H1 (cell line): ENCODE measurements around the gene SCAP. TPM values are rescaled to one million over a fixed set of nuclear protein-coding genes. Genes with fewer than 3 reads are reported as not detected.

Experiments
- CTCF ChIA-PET: fragments of 300-600 bp; sonication (Branson Sonifier 250); formaldehyde crosslinking; loops from one replicate; lab custom pipeline; 2021; ENCODE audit not compliant: partially characterized antibody; lab: Charles Lee
- POLR2A ChIA-PET: fragments of 300-600 bp; sonication (Branson Sonifier 250); formaldehyde crosslinking; loops from one replicate; lab custom pipeline; 2021; ENCODE audit warnings: inconsistent platforms; ENCODE audit not compliant: partially characterized antibody; lab: Charles Lee
- DNase-seq, 2 experiments: peaks; one replicate each; pipeline versions ENCODE4 v3.0.0 to v3.0.0-alpha.2; 2010 to 2022; ENCODE audit warnings: low spot score in 2 of 2, low read depth in 1 of 2, mixed read lengths in 1 of 2
- FAIRE-seq: peaks from 2 replicates; lab custom pipeline; 2011; peaks lifted over from hg19 to GRCh38; lab: Jason Lieb, UNC
- H2AFZ ChIP-seq: 2 replicates; pipeline ENCODE4 v1.8.1; 2012; ENCODE audit warnings: low read length, inconsistent platforms
- H2AK5ac ChIP-seq: 2 replicates; pipeline ENCODE4 v1.6.1; 2013; ENCODE audit warnings: low read depth, low read length
- H2BK120ac ChIP-seq: replicated peaks from 2 replicates; pipeline ENCODE3; 2013; ENCODE audit warnings: low read depth, low read length, inconsistent platforms
- H2BK12ac ChIP-seq: 2 replicates; pipeline ENCODE4 v1.6.1; 2013; ENCODE audit warnings: low read depth, low read length
- H2BK15ac ChIP-seq: 2 replicates; pipeline ENCODE4 v1.6.1; 2013; ENCODE audit warnings: low read length
- H2BK20ac ChIP-seq: 2 replicates; pipeline ENCODE4 v1.6.1; 2013; ENCODE audit warnings: low read length
- H2BK5ac ChIP-seq: 2 replicates; pipeline ENCODE4 v1.6.1; 2013; ENCODE audit warnings: low read depth, low read length
- H3K14ac ChIP-seq: 2 replicates; pipeline ENCODE4 v1.6.1; 2013; ENCODE audit warnings: inconsistent platforms; ENCODE audit not compliant: insufficient read length
- H3K18ac ChIP-seq: 2 replicates; pipeline ENCODE4 v1.6.1; 2013; ENCODE audit warnings: low read length; ENCODE audit errors: extremely low read depth
- H3K23ac ChIP-seq: 2 replicates; pipeline ENCODE4 v1.6.1; 2013; ENCODE audit warnings: inconsistent platforms; ENCODE audit not compliant: insufficient read length
- H3K23me2 ChIP-seq: 2 replicates; pipeline ENCODE4 v1.6.1; 2013; ENCODE audit warnings: low read depth, low read length
- H3K27ac ChIP-seq: 2 replicates; pipeline ENCODE4 v1.6.1; 2011; ENCODE audit warnings: low read depth, low read length, inconsistent platforms
- H3K27me3 ChIP-seq, 4 experiments: replicated peaks in 1 of 4; 1 replicate in 1 of 4; 2 replicates in 3 of 4; pipeline versions ENCODE4 v1.6.1 to v1.8.1; 2011 to 2013; ENCODE audit warnings: low read length in 3 of 4, mild to moderate bottlenecking in 3 of 4, inconsistent platforms in 2 of 4, mixed read lengths in 2 of 4, moderate library complexity in 1 of 4; ENCODE audit not compliant: control insufficient read depth in 3 of 4, insufficient read depth in 3 of 4; ENCODE audit errors: extremely low read depth in 1 of 4
- H3K36me3 ChIP-seq, 4 experiments: 2 replicates each; pipeline versions ENCODE4 v1.6.1 to v1.8.1; 2011 to 2013; ENCODE audit warnings: mild to moderate bottlenecking in 4 of 4, low read length in 3 of 4, moderate library complexity in 2 of 4, control low read depth in 1 of 4, inconsistent platforms in 1 of 4; ENCODE audit not compliant: insufficient read depth in 4 of 4, control insufficient read depth in 2 of 4
- H3K4ac ChIP-seq: replicated peaks from 2 replicates; pipeline ENCODE3; 2013; ENCODE audit warnings: low read length, low read depth, mixed read lengths, inconsistent platforms; ENCODE audit not compliant: insufficient read length
- H3K4me1 ChIP-seq, 4 experiments: replicated peaks in 1 of 4; 1 replicate in 1 of 4; 2 replicates in 3 of 4; pipeline versions ENCODE4 v1.6.1 to v1.8.1; 2011 to 2013; ENCODE audit warnings: low read length in 3 of 4, inconsistent platforms in 2 of 4, mixed read lengths in 1 of 4; ENCODE audit not compliant: insufficient read depth in 4 of 4, control insufficient read depth in 3 of 4
- H3K4me2 ChIP-seq, 2 experiments: 2 replicates each; pipeline versions ENCODE4 v1.6.1 to v1.8.1; 2011 to 2013; ENCODE audit warnings: low read depth in 2 of 2, low read length in 2 of 2, control low read depth in 1 of 2, inconsistent platforms in 1 of 2, mild to moderate bottlenecking in 1 of 2; ENCODE audit not compliant: insufficient read depth in 1 of 2
- H3K4me3 ChIP-seq, 4 experiments: fragments of 200-600, 300-600 bp in 1 of 4; sonication (generic), shearing (Covaris generic), sonication (Bioruptor Twin) in 1 of 4; 2 replicates each; pipeline versions ENCODE4 v1.5.1 to v1.8.1; 2011 to 2016; ENCODE audit warnings: low read length in 4 of 4, low read depth in 3 of 4, control low read depth in 2 of 4, inconsistent platforms in 2 of 4, mild to moderate bottlenecking in 2 of 4, mixed read lengths in 1 of 4, moderate library complexity in 1 of 4; ENCODE audit not compliant: insufficient read depth in 2 of 4; ENCODE audit errors: extremely low read depth in 1 of 4
- H3K56ac ChIP-seq: replicated peaks from 2 replicates; pipeline ENCODE3; 2013; ENCODE audit warnings: low read depth, mild to moderate bottlenecking, mixed read lengths, low read length, inconsistent platforms; ENCODE audit not compliant: insufficient read length
- H3K79me1 ChIP-seq: 2 replicates; pipeline ENCODE4 v1.6.1; 2013; ENCODE audit warnings: low read depth, low read length, control low read depth
- H3K79me2 ChIP-seq, 2 experiments: 2 replicates each; pipeline versions ENCODE4 v1.6.1 to v1.8.1; 2012 to 2013; ENCODE audit warnings: low read length in 2 of 2, mild to moderate bottlenecking in 2 of 2, inconsistent platforms in 1 of 2; ENCODE audit not compliant: insufficient read depth in 2 of 2, control insufficient read depth in 1 of 2
- H3K9ac ChIP-seq, 4 experiments: replicated peaks in 1 of 4; 1 replicate in 1 of 4; 2 replicates in 3 of 4; pipeline versions ENCODE4 v1.6.1 to v1.8.1; 2011 to 2013; ENCODE audit warnings: low read depth in 3 of 4, low read length in 3 of 4, control low read depth in 2 of 4, mild to moderate bottlenecking in 2 of 4, moderate library complexity in 2 of 4, inconsistent platforms in 1 of 4; ENCODE audit errors: extremely low read depth in 1 of 4
- H3K9me3 ChIP-seq, 2 experiments: 2 replicates each; pipeline versions ENCODE4 v1.6.1 to v1.8.1; 2012 to 2013; ENCODE audit warnings: mild to moderate bottlenecking in 2 of 2, moderate library complexity in 2 of 2, control low read depth in 1 of 2, inconsistent platforms in 1 of 2, low read depth in 1 of 2, low read length in 1 of 2, mixed read lengths in 1 of 2; ENCODE audit not compliant: insufficient read depth in 2 of 2
- H4K20me1 ChIP-seq, 2 experiments: replicated peaks in 1 of 2; 2 replicates each; pipeline versions ENCODE3 to v1.8.1; 2011 to 2013; ENCODE audit warnings: inconsistent platforms in 2 of 2, low read length in 2 of 2, mild to moderate bottlenecking in 1 of 2; ENCODE audit not compliant: insufficient read depth in 2 of 2, control insufficient read depth in 1 of 2
- H4K5ac ChIP-seq: 2 replicates; pipeline ENCODE4 v1.6.1; 2013; ENCODE audit warnings: low read length, low read depth, mixed read lengths, inconsistent platforms; ENCODE audit not compliant: insufficient read length
- H4K8ac ChIP-seq: 2 replicates; pipeline ENCODE4 v1.8.0; 2013; ENCODE audit warnings: mild to moderate bottlenecking, moderate library complexity, low read length, inconsistent platforms; ENCODE audit not compliant: insufficient read depth; ENCODE audit errors: extremely low read depth
- H4K91ac ChIP-seq: replicated peaks from 2 replicates; pipeline ENCODE3; 2013; ENCODE audit warnings: low read length, mixed read lengths, inconsistent platforms; ENCODE audit not compliant: insufficient read length
- EP300 ChIP-seq, 2 experiments: IDR thresholded peaks; 1 replicate in 1 of 2; 2 replicates in 1 of 2; pipeline ENCODE4 v1.6.1; 2011 to 2012; ENCODE audit warnings: low read depth in 2 of 2, low read length in 2 of 2, mild to moderate bottlenecking in 2 of 2, borderline replicate concordance in 1 of 2, inconsistent platforms in 1 of 2, moderate library complexity in 1 of 2
- GABPA ChIP-seq: IDR thresholded peaks from 2 replicates; pipeline ENCODE4 v1.6.1; 2011; ENCODE audit warnings: mild to moderate bottlenecking, low read length, moderate library complexity, borderline replicate concordance; ENCODE audit not compliant: insufficient read depth
- GTF2F1 ChIP-seq: IDR thresholded peaks from 2 replicates; pipeline ENCODE4 v1.6.1; 2012; ENCODE audit warnings: low read depth, low read length, improper control_type of control experiment, borderline replicate concordance
- SAP30 ChIP-seq: fragments of 300-600 bp; sonication (generic); IDR thresholded peaks from 2 replicates; pipeline ENCODE4 v1.7.1; 2012; ENCODE audit warnings: low read length, moderate library complexity, mild to moderate bottlenecking, inconsistent platforms; ENCODE audit not compliant: insufficient read depth, insufficient replicate concordance
- SIN3A ChIP-seq, 2 experiments: IDR thresholded peaks in 1 of 2; conservative IDR thresholded peaks in 1 of 2; 2 replicates each; pipeline ENCODE4 v1.6.1; 2011 to 2012; ENCODE audit warnings: low read length in 2 of 2, improper control_type of control experiment in 1 of 2, low read depth in 1 of 2, mild to moderate bottlenecking in 1 of 2
- SRF ChIP-seq: IDR thresholded peaks from 2 replicates; pipeline ENCODE4 v1.6.1; 2011; ENCODE audit warnings: mild to moderate bottlenecking, low read depth, low read length, moderate library complexity
- TCF12 ChIP-seq: IDR thresholded peaks from 2 replicates; pipeline ENCODE4 v1.6.1; 2011; ENCODE audit warnings: low read depth, mild to moderate bottlenecking, low read length
- WGBS, 2 experiments: shearing (Covaris generic) in 1 of 2; methylation state at CpG; one replicate each; pipeline versions ENCODE4 v1.1.6 to v1.1.7; 2013 to 2015; ENCODE audit warnings: low lambda C conversion rate in 2 of 2, mixed read lengths in 2 of 2, inconsistent platforms in 1 of 2, low coverage in 1 of 2, missing lambda C conversion rate in 1 of 2; ENCODE audit not compliant: insufficient replicate concordance in 2 of 2, insufficient coverage in 1 of 2, insufficient read length in 1 of 2; ENCODE audit errors: extremely low coverage in 1 of 2, missing lambda C conversion rate in 1 of 2; 5-methylcytosine and 5-hydroxymethylcytosine counted together
- polyA plus RNA-seq, 7 experiments: library from polyadenylated mRNA; depleted of rRNA in 3 of 7; stranded (reverse) in 5 of 7; unstranded in 2 of 7; fragments of >200 nt in 5 of 7; fragments of 200-250 nt in 2 of 7; gene quantifications; 1 replicate in 5 of 7; 2 replicates in 1 of 7; 4 replicates in 1 of 7; pipeline versions ENCODE4 v1.2.1 to v1.2.3, GENCODE V29; 2011 to 2013; ENCODE audit warnings: missing spikeins in 2 of 7, mixed read lengths in 2 of 7
- total RNA-seq: library from RNA; stranded (reverse); fragmentation: NEBNext Ultra II Directional; extraction: Animal tissue kit (Norgen Biotek cat#: 25700); gene quantifications from 2 replicates; pipeline ENCODE4 v1.2.1, GENCODE V29; 2021
- TF ChIP-seq, protein P1 (sequence below): IDR thresholded peaks from 2 replicates; pipeline ENCODE4 v1.6.1; 2012; ENCODE audit warnings: low read length, inconsistent platforms

The SCAP gene
- total and polyA plus RNA-seq, 2 of the 8 experiments (the other 6 are each of a cell fraction or from before 2014, with no cell fraction given), result 74.0 to 114 TPM

DNA sequence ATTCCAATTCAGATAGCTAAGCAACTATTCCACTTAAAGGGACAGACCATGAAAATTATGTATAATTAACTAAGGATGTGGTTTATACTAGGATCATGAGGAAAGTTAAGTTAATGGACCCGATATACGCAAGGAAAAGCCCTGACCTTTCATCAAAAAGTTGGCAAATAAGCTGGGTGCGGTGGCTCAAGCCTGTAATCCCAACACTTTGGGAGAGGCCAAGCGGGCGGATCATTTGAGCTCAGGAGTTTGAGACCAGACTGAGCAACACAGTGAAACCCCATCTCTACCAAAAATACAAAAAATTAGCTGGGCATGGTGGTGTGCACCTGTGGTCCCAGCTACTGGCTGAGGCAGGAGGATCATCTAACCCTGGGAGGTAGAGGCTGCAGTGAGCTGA lies 39.6 kb downstream of the SCAP start:
- Histone ChIP-seq H2BK120ac (no peak overlapping the region), H2BK12ac (no peak overlapping the region), H3K4ac (no peak overlapping the region), H3K56ac (no peak overlapping the region), H3K14ac (no peak overlapping the region), H3K4me1 (peaks cover 0 to 3% (median 0%) of the 10 kb centered on the region in 4 experiments; a peak in 1 of 7 replicates), H4K5ac (no peak overlapping the region), H4K8ac (no peak overlapping the region), H3K23me2 (no peaks in the 10 kb centered on the region), H3K18ac (no peak overlapping the region), H3K9ac (no peak overlapping the region), H4K91ac (no peak overlapping the region), H2BK15ac (no peak overlapping the region), H3K27me3 (no peaks in the 10 kb centered on the region), H2AFZ (no peak overlapping the region), H2AK5ac (no peak overlapping the region), H3K36me3 (peaks cover 2 to 37% (median 27%) of the 10 kb centered on the region in 4 experiments; a peak in 7 of 8 replicates), H2BK5ac (no peak overlapping the region), H3K4me3 (no peak overlapping the region), H3K27ac (no peak overlapping the region), H4K20me1 (peaks cover 3 to 4% of the 10 kb centered on the region in 2 experiments), H2BK20ac (no peak overlapping the region), H3K79me2 (peaks cover 0 to 12% of the 10 kb centered on the region in 2 experiments; a peak in 1 of 4 replicates), H3K79me1 (peaks cover 3% of the 10 kb centered on the region; the same call in 1 of the 2 replicates), H3K23ac (no peak overlapping the region), H3K4me2 (no peak overlapping the region), H3K9me3 (no peaks in the 10 kb centered on the region)
- ChIA-PET CTCF (interaction anchor here (0.6 to 8.5 kb wide), 5 partner anchors 11 to 308 kb away, joined by 3 to 66 read pairs (median 5); no protein-coding TSS in a partner anchor), POLR2A (interaction anchor here (1.3 kb wide), 1 partner anchor 14 kb away, joined by 3 read pairs; no protein-coding TSS in a partner anchor)
- 93% methylated on average over 5 of the region's 5 CpGs; no CpG with 5 or more reads in 1 of the 2 experiments for WGBS, 2 experiments
- TF ChIP-seq SIN3A (conservative IDR thresholded peaks at IDR 0.05 in 1 of 2, IDR thresholded peaks at IDR 0.05 in 1 of 2; ENCODE audit: low read depth in 1 of 2, low read length in 2 of 2) (no peak), SRF (no peak), GTF2F1 (no peak), TCF12 (no peak), EP300 (IDR thresholded peaks at IDR 0.05; ENCODE audit: borderline replicate concordance in 1 of 2, low read depth in 2 of 2, low read length in 2 of 2) (no peak), GABPA (no peak), SAP30 (no peak)
- TF ChIP-seq, protein P1, sequence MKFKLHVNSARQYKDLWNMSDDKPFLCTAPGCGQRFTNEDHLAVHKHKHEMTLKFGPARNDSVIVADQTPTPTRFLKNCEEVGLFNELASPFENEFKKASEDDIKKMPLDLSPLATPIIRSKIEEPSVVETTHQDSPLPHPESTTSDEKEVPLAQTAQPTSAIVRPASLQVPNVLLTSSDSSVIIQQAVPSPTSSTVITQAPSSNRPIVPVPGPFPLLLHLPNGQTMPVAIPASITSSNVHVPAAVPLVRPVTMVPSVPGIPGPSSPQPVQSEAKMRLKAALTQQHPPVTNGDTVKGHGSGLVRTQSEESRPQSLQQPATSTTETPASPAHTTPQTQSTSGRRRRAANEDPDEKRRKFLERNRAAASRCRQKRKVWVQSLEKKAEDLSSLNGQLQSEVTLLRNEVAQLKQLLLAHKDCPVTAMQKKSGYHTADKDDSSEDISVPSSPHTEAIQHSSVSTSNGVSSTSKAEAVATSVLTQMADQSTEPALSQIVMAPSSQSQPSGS, result no peak
- DNase-seq (no peak), FAIRE-seq (no peak)
